ENCODE data around the gene ZSWIM3. TPM values are rescaled to one million over a fixed set of nuclear protein-coding genes. Genes with fewer than 3 reads are reported as not detected.

ZSWIM3 gene
- total and polyA plus RNA-seq, 2 of the 8 experiments (the other 6 are each of a cell fraction or from before 2014, with no cell fraction given) = 5.5 to 6.9 TPM

- POLR2A ChIA-PET (ENCODE audit: partially characterized antibody) = interaction anchor here (0.6 to 9.2 kb wide), 10 partner anchors 10 to 68 kb away, joined by 3 to 172 read pairs (median 4); partner anchors contain the start of genes CTSA, NEURL2 and PCIF1
- H3K23me2 ChIP-seq (ENCODE audit: low read depth, low read length) = peaks cover 11% of the 10 kb centered on the region; the same call in 1 of the 2 replicates
- TF ChIP-seq, protein P1, sequence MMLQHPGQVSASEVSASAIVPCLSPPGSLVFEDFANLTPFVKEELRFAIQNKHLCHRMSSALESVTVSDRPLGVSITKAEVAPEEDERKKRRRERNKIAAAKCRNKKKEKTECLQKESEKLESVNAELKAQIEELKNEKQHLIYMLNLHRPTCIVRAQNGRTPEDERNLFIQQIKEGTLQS (IDR thresholded peaks at IDR 0.05; ENCODE audit: insufficient read depth, low read depth, low read length) = no peak
- TF ChIP-seq KDM1A (IDR thresholded peaks at IDR 0.05; ENCODE audit: borderline replicate concordance, low read length) (no peak), TCF12 (IDR thresholded peaks at IDR 0.05; ENCODE audit: low read depth, low read length) (no peak), GABPA (IDR thresholded peaks at IDR 0.05; ENCODE audit: borderline replicate concordance, insufficient read depth, low read length) (no peak), MAFK (IDR thresholded peaks at IDR 0.05; ENCODE audit: low read depth, low read length) (no peak), SAP30 (IDR thresholded peaks at IDR 0.05; ENCODE audit: insufficient read depth, insufficient replicate concordance, low read length) (no peak), POLR2A (IDR thresholded peaks at IDR 0.05; ENCODE audit: control extremely low read depth in 1 of 2, low read depth in 2 of 2, low read length in 2 of 2) (no peak), TAF1 (IDR thresholded peaks at IDR 0.05; ENCODE audit: low read depth, low read length) (no peak), CREB1 (IDR thresholded peaks at IDR 0.05) (no peak), KDM4A (IDR thresholded peaks at IDR 0.05; ENCODE audit: low read depth, low read length, severe bottlenecking) (no peak), BCL11A (IDR thresholded peaks at IDR 0.05; ENCODE audit: low read depth in 2 of 2, low read length in 2 of 2) (no peak), HDAC2 (IDR thresholded peaks at IDR 0.05; ENCODE audit: borderline replicate concordance in 1 of 2, low read depth in 2 of 2, low read length in 2 of 2) (no peak), RAD21 (IDR thresholded peaks at IDR 0.05 in 1 of 2, conservative IDR thresholded peaks at IDR 0.05 in 1 of 2; ENCODE audit: low read depth in 2 of 2, low read length in 2 of 2) (no peak)
Measured at GRCh38 chr20:45908084-45908483, 50.7 kb downstream of the ZSWIM3 start.

More at GRCh38 chr20:45908084-45908483, 50.7 kb downstream of the ZSWIM3 start:
- CTCF ChIA-PET (ENCODE audit: partially characterized antibody) = interaction anchor here (0.8 to 2.0 kb wide), 2 partner anchors 18 to 86 kb away, joined by 3 to 6 read pairs; no protein-coding TSS in a partner anchor
- no peak overlapping the region for H2BK20ac ChIP-seq (ENCODE audit: low read length)
- H3K56ac ChIP-seq (replicated peaks; ENCODE audit: insufficient read length, low read depth, low read length) = no peak overlapping the region
- H3K4me2 ChIP-seq (ENCODE audit: insufficient read depth in 1 of 2, low read depth in 2 of 2, low read length in 2 of 2) = no peak overlapping the region
- H3K9ac ChIP-seq (replicated peaks in 1 of 4; ENCODE audit: extremely low read depth in 1 of 4, low read depth in 3 of 4, low read length in 3 of 4) = no peak overlapping the region
- H4K91ac ChIP-seq (replicated peaks; ENCODE audit: insufficient read length, low read length) = no peak overlapping the region
- no peaks in the 10 kb centered on the region for H3K9me3 ChIP-seq (ENCODE audit: insufficient read depth in 2 of 2, low read depth in 1 of 2, low read length in 1 of 2)
- no peak overlapping the region for H2AK5ac ChIP-seq (ENCODE audit: low read depth, low read length)
- 97% methylated on average over 2 of the region's 2 CpGs; no CpG with 5 or more reads in 1 of the 2 experiments for WGBS, 2 experiments (ENCODE audit: extremely low coverage in 1 of 2, insufficient coverage in 1 of 2, insufficient read length in 1 of 2, insufficient replicate concordance in 2 of 2, low coverage in 1 of 2, low lambda C conversion rate in 2 of 2, missing lambda C conversion rate in 1 of 2)
- H2BK15ac ChIP-seq (ENCODE audit: low read length) = no peak overlapping the region
- H3K4me3 ChIP-seq (ENCODE audit: extremely low read depth in 1 of 4, insufficient read depth in 2 of 4, low read depth in 3 of 4, low read length in 4 of 4) = no peak overlapping the region
- no peak overlapping the region for H2BK5ac ChIP-seq (ENCODE audit: low read depth, low read length)
- H3K18ac ChIP-seq (ENCODE audit: extremely low read depth, low read length) = no peak overlapping the region
- peaks cover 2 to 12% of the 10 kb centered on the region in 2 experiments for H4K20me1 ChIP-seq (replicated peaks in 1 of 2; ENCODE audit: control insufficient read depth in 1 of 2, insufficient read depth in 2 of 2, low read length in 2 of 2)
- no peak overlapping the region for H2BK12ac ChIP-seq (ENCODE audit: low read depth, low read length)
- no peak overlapping the region for H3K27ac ChIP-seq (ENCODE audit: low read depth, low read length)
- no peaks in the 10 kb centered on the region; the same call in 1 of the 2 replicates for H3K79me1 ChIP-seq (ENCODE audit: low read depth, low read length)
- no peaks in the 10 kb centered on the region for H3K27me3 ChIP-seq (replicated peaks in 1 of 4; ENCODE audit: control insufficient read depth in 3 of 4, extremely low read depth in 1 of 4, insufficient read depth in 3 of 4, low read length in 3 of 4)
- H2BK120ac ChIP-seq (replicated peaks; ENCODE audit: low read depth, low read length) = no peak overlapping the region
- no peak overlapping the region for H4K5ac ChIP-seq (ENCODE audit: insufficient read length, low read depth, low read length)
- H3K14ac ChIP-seq (ENCODE audit: insufficient read length) = no peak overlapping the region
- DNase-seq (ENCODE audit: low read depth in 1 of 2, low spot score in 2 of 2) (no peak), FAIRE-seq (no peak)
- no peak overlapping the region for H2AFZ ChIP-seq (ENCODE audit: low read length)
- H3K4me1 ChIP-seq (replicated peaks in 1 of 4; ENCODE audit: control insufficient read depth in 3 of 4, insufficient read depth in 4 of 4, low read length in 3 of 4) = peaks cover 0 to 2% (median 0%) of the 10 kb centered on the region in 4 experiments; a peak in 3 of 7 replicates
- peaks cover 9 to 48% (median 34%) of the 10 kb centered on the region in 4 experiments for H3K36me3 ChIP-seq (ENCODE audit: control insufficient read depth in 2 of 4, insufficient read depth in 4 of 4, low read length in 3 of 4)
- no peak overlapping the region for H3K4ac ChIP-seq (replicated peaks; ENCODE audit: insufficient read length, low read depth, low read length)
- H4K8ac ChIP-seq (ENCODE audit: extremely low read depth, insufficient read depth, low read length) = no peak overlapping the region
- H3K79me2 ChIP-seq (ENCODE audit: control insufficient read depth in 1 of 2, insufficient read depth in 2 of 2, low read length in 2 of 2) = 0 out of 4 replicates have a peak, but pooled peaks cover 0 to 3% of the 10 kb centered on the region in 2 experiments
- H3K23ac ChIP-seq (ENCODE audit: insufficient read length) = no peak overlapping the region
